Suprapubic skin (tissue), 4 donors: Measurements from ENCODE around the gene TMEM214. TPM values are rescaled to one million over a fixed set of nuclear protein-coding genes. Genes with fewer than 3 reads are reported as not detected.

Experiments
- DNase-seq, 2 donors: peaks; one replicate each; pipeline ENCODE4 v3.0.0-alpha.2; 2019; ENCODE audit warnings: low spot score in 2 of 2
- H3K27ac ChIP-seq: fragments of 200-600 bp; sonication (generic); one replicate; pipeline ENCODE4 v1.5.1; 2019
- H3K27me3 ChIP-seq: fragments of 200-600 bp; sonication (generic); one replicate; pipeline ENCODE4 v1.5.1; 2019
- H3K36me3 ChIP-seq: fragments of 200-600 bp; sonication (generic); one replicate; pipeline ENCODE4 v1.5.1; 2019
- H3K4me1 ChIP-seq: fragments of 200-600 bp; sonication (generic); one replicate; pipeline ENCODE4 v1.5.1; 2019
- H3K4me3 ChIP-seq: fragments of 200-600 bp; sonication (generic); one replicate; pipeline ENCODE4 v1.5.1; 2019; ENCODE audit warnings: mild to moderate bottlenecking
- H3K9me3 ChIP-seq: fragments of 200-600 bp; sonication (generic); one replicate; pipeline ENCODE4 v1.5.1; 2019
- CTCF ChIP-seq, 2 donors: fragments of 200-600 bp in 1 of 2; fragments of 450-650 bp in 1 of 2; sonication (generic) in 1 of 2; IDR thresholded peaks; one replicate each; pipeline ENCODE4 v1.5.1; 2016 to 2019; ENCODE audit warnings: antibody characterized with exemption in 2 of 2, mild to moderate bottlenecking in 1 of 2, moderate library complexity in 1 of 2
- EP300 ChIP-seq: sonication (generic); formaldehyde crosslinking; IDR thresholded peaks from one replicate; pipeline ENCODE4 v1.6.1; 2017; ENCODE audit warnings: antibody characterized with exemption
- POLR2A ChIP-seq, 2 donors: fragments of 450-650 bp; IDR thresholded peaks; one replicate each; pipeline ENCODE4 v1.6.1; 2017; ENCODE audit warnings: antibody characterized with exemption in 2 of 2, mild to moderate bottlenecking in 2 of 2, moderate library complexity in 2 of 2
- POLR2AphosphoS5 ChIP-seq, 3 donors: sonication (generic); formaldehyde crosslinking; IDR thresholded peaks; one replicate each; pipeline ENCODE4 v1.6.1; 2017; ENCODE audit warnings: antibody characterized with exemption in 3 of 3
- WGBS: methylation state at CpG from one replicate; pipeline ENCODE4 v1.1.5; 2018; 5-methylcytosine and 5-hydroxymethylcytosine counted together
- total RNA-seq, 4 donors: library from RNA; depleted of rRNA; stranded (reverse); fragments of >200 nt; gene quantifications; one replicate each; pipeline ENCODE4 v1.1.0, GENCODE V29; 2016

The TMEM214 gene
- total RNA-seq, 4 donors from 2014 or later, result 39.2 to 56.3 (median 44.7) TPM

DNA sequence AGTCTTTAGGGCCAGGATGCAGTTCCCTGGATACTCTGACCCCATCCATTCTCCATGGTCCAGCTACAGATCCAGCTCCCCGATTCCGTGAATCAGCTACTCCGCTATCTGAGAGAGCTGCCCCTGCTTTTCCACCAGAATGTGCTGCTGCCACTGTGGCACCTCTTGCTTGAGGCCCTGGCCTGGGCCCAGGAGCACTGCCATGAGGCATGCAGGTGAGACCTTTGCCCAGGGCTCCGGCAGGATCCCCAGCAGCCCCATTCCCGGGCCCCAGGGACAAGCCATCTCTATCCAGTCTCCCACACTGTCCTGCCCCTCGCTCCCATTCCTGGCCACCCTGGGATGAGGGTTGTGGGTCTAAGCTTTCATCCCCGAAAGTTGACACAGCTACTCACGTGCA is 7.5 kb downstream of the TMEM214 start:
- Histone ChIP-seq H3K27me3 (no peaks in the 10 kb centered on the region), H3K27ac (no peak overlapping the region), H3K36me3 (peaks cover 62% of the 10 kb centered on the region), H3K4me3 (no peak overlapping the region), H3K9me3 (no peaks in the 10 kb centered on the region), H3K4me1 (no peaks in the 10 kb centered on the region)
- no peak for DNase-seq
- 91% methylated on average over 6 of the region's 8 CpGs for WGBS
- TF ChIP-seq EP300, result no peak
- no peak for TF ChIP-seq POLR2A (IDR thresholded peaks at IDR 0.05)
- TF ChIP-seq POLR2AphosphoS5 (IDR thresholded peaks at IDR 0.05), result no peak
- no peak for TF ChIP-seq CTCF (IDR thresholded peaks at IDR 0.05)

GRCh38 chr2:27041752-27042151 is 9.0 kb downstream of the TMEM214 start:
- peaks cover 48% of the 10 kb centered on the region for H3K36me3 ChIP-seq
- no peaks in the 10 kb centered on the region for H3K27me3 ChIP-seq
- DNase-seq, result no peak
- no peaks in the 10 kb centered on the region for H3K9me3 ChIP-seq
- no peak overlapping the region for H3K27ac ChIP-seq
- TF ChIP-seq POLR2A (IDR thresholded peaks at IDR 0.05) (no peak), POLR2AphosphoS5 (IDR thresholded peaks at IDR 0.05) (no peak), EP300 (no peak), CTCF (IDR thresholded peaks at IDR 0.05) (no peak)
- H3K4me1 ChIP-seq, result no peaks in the 10 kb centered on the region
- 72% methylated on average over 5 of the region's 5 CpGs for WGBS
- no peak overlapping the region for H3K4me3 ChIP-seq

DNA sequence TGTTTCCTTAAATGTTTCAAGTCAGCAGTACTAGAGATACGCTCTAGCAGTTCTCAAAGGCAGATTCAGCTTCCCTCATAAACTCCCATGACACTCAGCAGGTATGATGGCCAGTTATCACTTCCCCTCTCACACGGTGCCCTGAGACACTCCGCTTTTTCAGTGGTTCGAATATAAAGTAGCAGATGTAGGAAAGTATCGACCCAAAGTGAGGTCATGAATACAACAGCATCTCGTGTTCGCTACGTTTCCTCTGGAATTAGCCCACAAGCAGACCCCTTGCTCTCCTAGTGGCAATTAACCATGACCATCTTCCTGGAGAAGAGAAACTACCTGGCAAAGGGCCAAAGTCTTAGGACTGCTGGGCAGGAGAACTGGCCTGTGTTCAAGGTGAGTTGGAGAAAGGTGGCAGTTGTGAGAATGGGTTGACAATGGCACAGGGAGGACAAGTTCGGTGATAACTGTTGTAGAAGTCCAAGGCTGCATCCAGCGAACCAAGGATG is 9.4 kb downstream of the TMEM214 start:
- peaks cover 43% of the 10 kb centered on the region for H3K36me3 ChIP-seq
- no peaks in the 10 kb centered on the region for H3K9me3 ChIP-seq
- H3K27me3 ChIP-seq, result no peaks in the 10 kb centered on the region
- no peak overlapping the region for H3K4me3 ChIP-seq
- TF ChIP-seq POLR2AphosphoS5 (IDR thresholded peaks at IDR 0.05), result no peak
- no peak for TF ChIP-seq CTCF (IDR thresholded peaks at IDR 0.05)
- TF ChIP-seq EP300, result no peak
- TF ChIP-seq POLR2A (IDR thresholded peaks at IDR 0.05), result no peak
- DNase-seq, result no peak
- 86% methylated on average over 10 of the region's 10 CpGs for WGBS
- no peak overlapping the region for H3K27ac ChIP-seq
- H3K4me1 ChIP-seq, result no peaks in the 10 kb centered on the region

DNA sequence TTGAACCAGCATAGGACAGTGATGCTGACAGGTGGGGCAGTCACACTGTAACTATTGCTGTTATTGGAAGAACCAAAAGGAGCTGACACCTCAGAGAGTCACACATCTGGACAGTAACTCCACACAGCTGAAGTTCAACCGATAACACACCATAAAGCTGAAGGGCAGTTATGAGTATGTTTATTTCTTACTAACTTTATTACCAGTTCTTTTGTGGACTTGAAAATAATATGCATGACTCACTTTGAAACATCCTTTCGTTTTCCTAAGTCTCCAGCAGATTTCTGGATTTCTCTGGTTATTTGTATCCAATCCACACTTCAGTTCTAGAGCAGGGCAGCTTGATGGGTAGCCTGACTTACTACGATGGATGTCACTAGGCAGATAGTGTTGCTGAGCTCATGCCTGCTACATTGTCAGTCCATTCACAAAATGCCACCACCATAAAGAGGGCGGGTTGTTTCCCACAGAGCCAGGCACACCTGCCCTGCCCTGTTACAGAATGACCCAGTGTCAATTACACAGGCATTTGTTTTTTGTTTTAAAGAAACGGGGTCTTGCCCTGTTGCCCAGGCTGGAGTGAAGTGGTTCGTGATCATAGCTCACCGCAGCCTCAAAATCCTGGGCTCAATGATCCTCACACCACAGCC is 10.3 kb downstream of the TMEM214 start:
- H3K9me3 ChIP-seq, result no peaks in the 10 kb centered on the region
- no peak overlapping the region for H3K27ac ChIP-seq
- no peak for TF ChIP-seq CTCF (IDR thresholded peaks at IDR 0.05)
- TF ChIP-seq POLR2AphosphoS5 (IDR thresholded peaks at IDR 0.05), result no peak
- no peak for TF ChIP-seq EP300
- TF ChIP-seq POLR2A (IDR thresholded peaks at IDR 0.05), result no peak
- no peak for DNase-seq
- 84% methylated on average over 7 of the region's 7 CpGs for WGBS
- H3K4me1 ChIP-seq, result no peaks in the 10 kb centered on the region
- H3K27me3 ChIP-seq, result no peaks in the 10 kb centered on the region
- H3K4me3 ChIP-seq, result no peak overlapping the region
- H3K36me3 ChIP-seq, result peaks cover 34% of the 10 kb centered on the region

- Histone ChIP-seq H3K4me3 (peak overlapping the region; percentile 96), H3K4me1 (peaks cover 19% of the 10 kb centered on the region), H3K36me3 (peaks cover 11% of the 10 kb centered on the region), H3K9me3 (no peaks in the 10 kb centered on the region), H3K27ac (peak overlapping the region; percentile 85), H3K27me3 (no peaks in the 10 kb centered on the region)
- TF ChIP-seq CTCF (IDR thresholded peaks at IDR 0.05) (no peak), POLR2AphosphoS5 (IDR thresholded peaks at IDR 0.05) (no peak), EP300 (no peak), POLR2A (IDR thresholded peaks at IDR 0.05) (no peak)
- peak in 1 of 2 donors; percentile 79 for DNase-seq
- 37% methylated on average over 16 of the region's 52 CpGs for WGBS
Observed at GRCh38 chr2:27049422-27050280, 16.9 kb downstream of the TMEM214 start.
